Stimulated activated CD4-positive, alpha-beta T cell treated with anti-CD3 and anti-CD28 coated beads, TNF-alpha, amount 100 ng/mL, for 4 hours (primary cell): Measurements from ENCODE around the gene PSPC1.
"Not testable (repeated sequence)": the region's sequence is repeated elsewhere in the genome, so short reads cannot be mapped to it uniquely, and the experiment has no call there.

ENCODE experiments used
- DNase-seq, 3 experiments: peaks; one replicate each; pipeline ENCODE4 v3.0.0-alpha.2; 2020; ENCODE audit warnings: low read depth in 3 of 3

PSPC1 gene

DNA sequence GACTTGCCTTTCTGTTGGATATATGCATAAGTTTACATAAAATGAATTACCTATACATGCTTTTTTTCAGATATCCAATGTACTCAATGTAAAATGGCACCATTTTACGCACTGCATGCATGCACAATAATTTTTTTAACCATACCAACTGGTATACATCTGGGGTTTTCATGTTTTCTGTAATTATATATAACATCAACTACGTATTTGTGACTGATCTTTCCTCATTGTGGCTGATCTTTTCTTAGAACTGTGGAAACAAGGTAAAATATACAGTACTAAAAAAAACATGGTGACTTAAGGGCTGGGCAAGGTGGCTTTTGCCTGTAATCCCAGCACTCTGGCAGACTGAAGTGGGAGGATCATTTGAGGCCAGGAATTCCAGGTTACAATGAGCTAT lies 18.5 kb downstream of the PSPC1 start:
- DNase-seq: no peak

DNA sequence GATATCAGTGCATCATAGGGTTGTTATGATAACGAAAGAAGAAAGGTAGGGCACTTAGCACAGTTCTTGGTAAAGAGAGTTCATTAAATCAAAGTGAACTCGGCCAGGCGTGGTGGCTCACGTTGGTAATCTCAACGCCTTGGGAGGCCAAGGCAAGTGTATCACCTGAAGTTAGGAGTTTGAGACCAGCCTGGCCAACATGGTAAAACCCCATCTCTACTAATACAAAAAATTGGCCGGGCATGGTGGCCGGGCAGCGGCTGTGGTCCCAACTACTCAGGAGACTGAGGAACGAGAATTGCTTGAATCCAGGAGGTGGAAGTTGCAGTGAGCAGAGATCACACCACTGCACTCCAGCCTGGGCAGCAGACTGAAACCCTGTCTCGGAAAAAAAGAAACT lies 19.1 kb downstream of the PSPC1 start:
- DNase-seq: no peak

DNA sequence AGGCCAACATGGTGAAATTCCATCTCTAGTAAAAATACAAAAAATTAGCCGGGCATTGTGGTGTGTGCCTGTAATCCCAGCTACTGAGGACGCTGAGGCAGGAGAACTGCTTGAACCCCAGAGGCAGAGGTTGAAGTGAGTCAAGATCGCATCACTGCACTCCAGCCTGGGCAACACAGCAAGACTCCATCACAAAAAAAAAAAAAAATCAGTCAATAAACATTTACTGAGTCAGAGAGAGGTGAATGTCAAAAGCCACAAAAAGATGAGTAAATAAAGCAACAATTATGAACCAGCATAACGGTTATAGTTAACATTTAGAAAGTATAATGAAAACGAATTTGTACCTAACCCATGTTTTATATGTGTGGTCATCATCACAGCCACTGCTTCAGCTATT lies 23.1 kb downstream of the PSPC1 start:
- no peak for DNase-seq

DNA sequence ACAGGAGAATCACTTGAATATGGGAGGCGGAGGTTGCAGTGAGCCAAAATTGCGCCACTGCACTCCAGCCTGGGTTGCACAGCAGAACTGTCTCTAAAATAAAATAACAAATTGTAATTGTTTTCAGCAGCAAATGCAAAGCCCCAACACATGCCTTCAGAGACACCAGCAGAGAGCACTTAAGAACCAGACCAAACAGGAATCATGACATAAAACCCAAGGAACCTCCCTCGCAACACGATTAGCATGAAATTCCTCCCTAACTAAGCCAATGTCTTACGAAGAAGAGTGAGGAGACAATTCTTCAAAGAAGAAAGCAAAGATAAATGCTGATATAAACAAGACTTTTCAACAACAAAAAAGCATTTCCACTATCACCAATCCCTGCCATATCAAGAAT lies 40.1 kb downstream of the PSPC1 start:
- DNase-seq: no peak

GRCh38 chr13:19737844-19738557 lies 44.7 kb downstream of the PSPC1 start:
- DNase-seq: no peak

DNA sequence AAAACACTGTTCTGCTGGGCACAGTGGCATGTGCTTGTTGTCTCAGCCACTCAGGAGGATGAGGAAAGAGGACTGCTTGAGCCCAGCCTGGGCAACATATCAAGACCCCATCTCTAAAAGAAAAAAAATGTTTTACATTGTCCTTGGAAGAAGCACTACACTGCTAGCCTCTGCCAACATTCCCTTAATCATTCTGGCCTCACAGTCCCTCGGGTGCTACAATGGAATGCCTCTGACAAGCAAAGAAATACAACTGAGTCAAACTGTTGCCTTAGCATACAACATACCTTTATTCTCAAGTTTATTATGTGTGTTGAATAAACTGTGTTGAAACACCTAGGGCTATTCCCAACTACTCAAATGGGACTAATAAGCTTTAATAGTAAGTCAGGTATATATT lies 56.1 kb downstream of the PSPC1 start:
- DNase-seq: no peak

DNA sequence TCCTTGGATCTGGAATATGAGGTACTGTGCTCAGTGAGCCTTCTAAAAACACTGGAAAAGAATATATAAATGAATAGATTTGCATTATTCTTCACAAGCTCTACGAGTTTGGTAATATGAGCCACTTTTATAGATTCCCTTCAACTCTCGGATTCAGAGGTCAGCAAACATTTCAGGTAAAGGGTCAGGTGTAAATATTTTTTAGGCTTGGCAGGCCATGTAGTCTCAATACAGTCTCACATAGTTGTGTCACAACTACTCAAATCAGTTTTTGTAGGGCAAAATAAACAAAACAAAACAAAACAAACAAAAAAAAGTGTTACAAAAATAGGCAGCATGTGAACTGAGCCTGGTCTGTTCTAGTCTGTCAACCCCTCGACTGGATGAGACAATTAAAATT lies 57.4 kb downstream of the PSPC1 start:
- DNase-seq: no peak

DNA sequence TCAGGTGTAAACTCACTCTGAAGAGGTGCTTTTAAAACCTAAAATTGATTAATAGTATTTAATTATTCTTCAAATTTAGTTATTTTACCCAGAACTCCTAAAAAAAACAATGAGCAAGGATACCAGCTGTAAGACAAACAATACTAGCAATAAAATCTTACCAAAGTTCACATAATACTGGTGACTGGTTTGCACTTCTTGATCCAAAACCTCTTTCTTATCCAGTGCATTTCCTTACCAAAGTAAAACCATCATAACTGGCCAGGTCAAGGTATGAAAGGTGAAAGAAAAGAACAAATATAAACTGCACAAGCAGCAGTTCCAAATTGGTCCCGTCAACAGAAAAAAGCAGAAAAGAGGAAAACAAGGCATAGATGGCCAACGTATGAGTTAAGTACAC lies 62.7 kb downstream of the PSPC1 start:
- DNase-seq: no peak

- DNase-seq: no peak
Observed at GRCh38 chr13:19713186-19713965, 69.4 kb downstream of the PSPC1 start.

DNA sequence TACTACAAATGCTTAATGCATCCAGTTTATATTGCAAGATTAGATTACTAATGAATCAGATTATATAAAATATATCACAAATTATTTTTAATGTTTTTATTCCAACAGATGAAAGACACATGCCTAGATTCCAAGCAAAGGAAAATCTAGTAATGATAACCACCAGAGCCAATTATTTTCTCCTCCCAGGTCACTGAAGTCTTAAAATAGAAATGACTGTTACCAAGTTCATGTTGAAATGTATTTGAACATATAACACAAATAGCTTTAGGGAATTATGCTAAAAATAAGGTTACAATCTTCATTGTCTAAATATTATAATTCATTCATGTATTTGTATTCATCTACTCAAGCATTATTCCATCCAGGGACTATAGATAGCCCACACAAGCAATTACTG lies 73.0 kb downstream of the PSPC1 start:
- DNase-seq: not testable (repeated sequence)

GRCh38 chr13:19709039-19709438 lies 73.7 kb downstream of the PSPC1 start:
- not testable (repeated sequence) for DNase-seq

- not testable (repeated sequence) for DNase-seq
Observed at GRCh38 chr13:19704256-19704655, 78.5 kb downstream of the PSPC1 start.

DNA sequence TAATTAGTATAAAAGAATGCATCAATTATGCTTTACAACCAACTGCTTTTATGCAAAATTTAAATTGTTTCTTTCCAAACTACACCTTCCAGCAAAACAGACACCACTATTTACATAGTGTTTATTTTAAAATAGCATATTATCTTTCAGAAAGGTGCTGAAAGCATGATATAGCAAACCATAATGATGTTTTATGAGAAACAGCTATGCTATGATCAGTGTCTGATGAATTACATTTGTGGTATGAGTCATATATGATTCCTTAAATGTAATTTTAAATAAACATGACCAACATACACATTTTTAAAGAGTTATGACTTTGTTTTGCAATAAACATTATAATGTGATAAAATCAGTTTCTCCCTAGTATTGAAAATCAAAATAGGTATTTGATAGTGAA lies 81.1 kb downstream of the PSPC1 start:
- not testable (repeated sequence) for DNase-seq

GRCh38 chr13:19700963-19701362 lies 81.8 kb downstream of the PSPC1 start:
- not testable (repeated sequence) for DNase-seq

GRCh38 chr13:19695829-19696228 lies 86.9 kb downstream of the PSPC1 start:
- no peak for DNase-seq

- DNase-seq: no peak
Observed at GRCh38 chr13:19695428-19695827, 87.3 kb downstream of the PSPC1 start.

- not testable (repeated sequence) for DNase-seq
Observed at GRCh38 chr13:19691447-19691846, 91.3 kb downstream of the PSPC1 start.

DNA sequence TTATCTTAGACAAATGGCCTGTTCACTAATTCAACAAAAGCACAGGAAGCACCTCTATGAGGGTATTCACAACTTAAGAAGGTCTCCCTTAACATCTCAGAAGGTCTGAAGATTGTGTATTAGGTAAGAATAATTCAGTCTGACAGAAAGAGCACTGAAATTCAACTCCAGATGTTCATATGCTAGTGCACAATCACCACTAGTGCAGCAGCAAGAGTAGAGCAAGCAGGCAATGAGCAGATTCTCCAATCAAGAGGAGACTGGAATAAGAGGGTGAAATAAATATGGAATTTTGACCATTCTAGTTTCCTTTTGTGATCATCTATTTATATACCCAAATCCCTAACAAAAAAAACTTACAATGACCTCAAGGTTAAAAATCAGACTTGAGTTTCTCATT lies 97.3 kb downstream of the PSPC1 start:
- no peak for DNase-seq

- no peak for DNase-seq
Observed at GRCh38 chr13:19685034-19685433, 97.7 kb downstream of the PSPC1 start.

DNA sequence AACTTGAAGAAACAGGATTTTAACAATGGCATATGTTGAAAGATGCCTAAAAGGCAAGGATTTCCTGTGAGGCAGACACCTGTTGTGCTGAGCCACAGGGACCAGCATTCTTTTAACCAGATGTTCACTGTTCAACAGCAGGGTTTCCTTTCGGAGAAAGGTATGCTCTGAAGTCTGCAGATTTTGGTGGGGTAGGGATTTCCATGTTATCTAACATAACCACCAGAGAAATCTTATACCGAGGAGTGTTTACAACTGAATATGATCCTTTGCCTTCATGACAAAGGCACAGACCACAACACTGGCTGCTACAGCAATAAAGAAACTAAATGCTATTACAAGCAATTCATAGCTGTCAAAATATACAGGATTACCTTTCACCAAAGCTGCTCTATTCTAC lies 101.2 kb downstream of the PSPC1 start:
- no peak for DNase-seq

- DNase-seq: no peak
Observed at GRCh38 chr13:19680751-19681150, 102.0 kb downstream of the PSPC1 start.

DNA sequence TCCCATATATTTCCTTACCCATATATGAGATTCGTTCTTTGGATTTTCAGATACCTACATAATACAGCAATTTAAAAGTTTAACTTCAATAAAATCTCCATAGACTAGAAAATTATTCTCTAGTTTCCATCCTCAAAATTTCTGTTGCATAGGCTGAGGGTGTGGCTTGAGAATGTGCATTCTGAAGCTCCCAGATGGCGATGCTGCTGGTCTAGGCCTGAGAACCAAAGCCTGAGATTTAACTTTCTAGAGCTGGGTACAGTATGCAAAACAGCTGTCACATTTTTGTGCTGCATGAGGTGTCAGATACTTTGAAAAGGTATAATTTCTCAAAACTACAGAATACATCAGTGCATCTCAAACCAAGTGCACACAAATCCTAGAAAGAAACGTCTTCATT lies 106.6 kb downstream of the PSPC1 start:
- DNase-seq: no peak

GRCh38 chr13:19674898-19675297 lies 107.8 kb downstream of the PSPC1 start:
- DNase-seq: no peak
